ENCODE measurements around the gene ZNF30.
"Not testable (repeated sequence)": the region's sequence is repeated elsewhere in the genome, so short reads cannot be mapped to it uniquely, and the experiment has no call there.

The ZNF30 gene

GRCh38 chr19:34989298-34989697, 62.6 kb downstream of the ZNF30 start:
- no peak overlapping the region for H3K27ac ChIP-seq
- H2AFZ ChIP-seq, result no peak overlapping the region
- H3K36me3 ChIP-seq (ENCODE audit: control insufficient read depth, insufficient read depth, low read length), result no peaks in the 10 kb centered on the region
- TF ChIP-seq CTCF (IDR thresholded peaks at IDR 0.05), result no peak
- H3K27me3 ChIP-seq (ENCODE audit: control insufficient read depth, insufficient read depth, low read length), result no peaks in the 10 kb centered on the region
- H3K4me2 ChIP-seq (ENCODE audit: low read length), result no peak overlapping the region
- no peak overlapping the region for H3K9ac ChIP-seq
- H3K79me2 ChIP-seq, result no peaks in the 10 kb centered on the region
- no peaks in the 10 kb centered on the region for H3K9me3 ChIP-seq (ENCODE audit: control insufficient read depth, low read length)
- no peaks in the 10 kb centered on the region for H3K4me1 ChIP-seq
- H3K4me3 ChIP-seq (ENCODE audit: low read depth, low read length), result no peak overlapping the region

GRCh38 chr19:34990578-34991192, 64.0 kb downstream of the ZNF30 start:
- no peak overlapping the region for H2AFZ ChIP-seq
- no peaks in the 10 kb centered on the region for H3K36me3 ChIP-seq (ENCODE audit: control insufficient read depth, insufficient read depth, low read length)
- H3K27ac ChIP-seq, result no peak overlapping the region
- no peaks in the 10 kb centered on the region for H3K27me3 ChIP-seq (ENCODE audit: control insufficient read depth, insufficient read depth, low read length)
- no peaks in the 10 kb centered on the region for H3K9me3 ChIP-seq (ENCODE audit: control insufficient read depth, low read length)
- no peaks in the 10 kb centered on the region for H3K4me1 ChIP-seq
- H3K4me3 ChIP-seq (ENCODE audit: low read depth, low read length), result no peak overlapping the region
- no peak overlapping the region for H3K9ac ChIP-seq
- no peak overlapping the region for H3K4me2 ChIP-seq (ENCODE audit: low read length)
- no peaks in the 10 kb centered on the region for H3K79me2 ChIP-seq
- no peak for TF ChIP-seq CTCF (IDR thresholded peaks at IDR 0.05)

GRCh38 chr19:34991542-34992333, 65.0 kb downstream of the ZNF30 start:
- Histone ChIP-seq H3K4me2 (ENCODE audit: low read length) (no peak overlapping the region), H3K4me1 (no peaks in the 10 kb centered on the region), H3K4me3 (ENCODE audit: low read depth, low read length) (no peak overlapping the region), H3K79me2 (no peaks in the 10 kb centered on the region), H3K9me3 (ENCODE audit: control insufficient read depth, low read length) (no peaks in the 10 kb centered on the region), H3K9ac (no peak overlapping the region), H3K27ac (no peak overlapping the region), H2AFZ (no peak overlapping the region), H3K36me3 (ENCODE audit: control insufficient read depth, insufficient read depth, low read length) (no peaks in the 10 kb centered on the region), H3K27me3 (ENCODE audit: control insufficient read depth, insufficient read depth, low read length) (no peaks in the 10 kb centered on the region)
- TF ChIP-seq CTCF (IDR thresholded peaks at IDR 0.05), result no peak

GRCh38 chr19:34992582-34992981, 65.9 kb downstream of the ZNF30 start:
- not testable (repeated sequence) for H3K4me1 ChIP-seq; H3K27ac ChIP-seq; H2AFZ ChIP-seq; H3K27me3 ChIP-seq (ENCODE audit: control insufficient read depth, insufficient read depth, low read length); H3K4me2 ChIP-seq (ENCODE audit: low read length); H3K9ac ChIP-seq; H3K4me3 ChIP-seq (ENCODE audit: low read depth, low read length); H3K79me2 ChIP-seq; H3K36me3 ChIP-seq (ENCODE audit: control insufficient read depth, insufficient read depth, low read length); H3K9me3 ChIP-seq (ENCODE audit: control insufficient read depth, low read length)

GRCh38 chr19:34994286-34994642, 67.6 kb downstream of the ZNF30 start:
- peaks cover 4% of the 10 kb centered on the region for H3K4me1 ChIP-seq
- H3K36me3 ChIP-seq (ENCODE audit: control insufficient read depth, insufficient read depth, low read length), result no peaks in the 10 kb centered on the region
- H3K4me2 ChIP-seq (ENCODE audit: low read length), result no peak overlapping the region
- H3K27ac ChIP-seq, result peak overlapping the region; percentile 56
- no peak for TF ChIP-seq CTCF (IDR thresholded peaks at IDR 0.05)
- no peak overlapping the region for H3K9ac ChIP-seq
- H3K79me2 ChIP-seq, result no peaks in the 10 kb centered on the region
- H3K9me3 ChIP-seq (ENCODE audit: control insufficient read depth, low read length), result no peaks in the 10 kb centered on the region
- no peak overlapping the region for H2AFZ ChIP-seq
- no peak overlapping the region for H3K4me3 ChIP-seq (ENCODE audit: low read depth, low read length)
- no peaks in the 10 kb centered on the region for H3K27me3 ChIP-seq (ENCODE audit: control insufficient read depth, insufficient read depth, low read length)
